CD4-positive, CD25-positive, alpha-beta regulatory T cell (primary cell): Measurements from ENCODE around the gene SORT1. TPM values are rescaled to one million over a fixed set of nuclear protein-coding genes. Genes with fewer than 3 reads are reported as not detected.

Source experiments
- ATAC-seq, 2 donors: fragments of 150-1000 bp; cut with Tn5 transposase; one replicate each; pipeline ENCODE4 v1.10.0; 2021; ENCODE audit warnings: low read depth in 2 of 2, moderate number of reproducible peaks in 2 of 2, moderate library complexity in 1 of 2
- DNase-seq, 3 donors: peaks; one replicate each; pipeline versions ENCODE4 v3.0.0 to v3.0.0-alpha.2; 2012 to 2022; ENCODE audit warnings: mixed read lengths in 1 of 3
- H3K27ac ChIP-seq: one replicate; pipeline ENCODE4 v1.7.0; 2013; ENCODE audit warnings: mild to moderate bottlenecking, low read length; ENCODE audit not compliant: insufficient read depth, poor library complexity, severe bottlenecking
- H3K27me3 ChIP-seq: one replicate; pipeline ENCODE4 v1.7.0; 2013; ENCODE audit warnings: low read length; ENCODE audit not compliant: control insufficient read depth, insufficient read depth
- H3K36me3 ChIP-seq: one replicate; pipeline ENCODE4 v1.7.0; 2013; ENCODE audit warnings: mild to moderate bottlenecking, low read length, moderate library complexity; ENCODE audit not compliant: control insufficient read depth, insufficient read depth
- H3K4me1 ChIP-seq: 2 replicates; pipeline ENCODE4 v1.7.0; 2013; ENCODE audit warnings: mild to moderate bottlenecking, low read length; ENCODE audit not compliant: insufficient read depth, control insufficient read depth, poor library complexity, severe bottlenecking
- H3K4me3 ChIP-seq: one replicate; pipeline ENCODE4 v1.7.0; 2013; ENCODE audit warnings: low read depth, mild to moderate bottlenecking, low read length, moderate library complexity
- H3K9me3 ChIP-seq, 2 experiments: 1 replicate in 1 of 2; 2 replicates in 1 of 2; pipeline ENCODE4 v1.7.0; 2013; ENCODE audit warnings: low read length in 2 of 2, mild to moderate bottlenecking in 1 of 2, moderate library complexity in 1 of 2; ENCODE audit not compliant: control insufficient read depth in 2 of 2
- H3K27ac Mint-ChIP-seq, 3 donors: one replicate each; pipeline ENCODE4 v1.8.0; 2020 to 2022; ENCODE audit warnings: mild to moderate bottlenecking in 3 of 3, mixed read lengths in 3 of 3, moderate library complexity in 2 of 3
- H3K27me3 Mint-ChIP-seq: one replicate; pipeline ENCODE4 v1.8.0; 2022; ENCODE audit warnings: mild to moderate bottlenecking, mixed read lengths
- H3K36me3 Mint-ChIP-seq: one replicate; pipeline ENCODE4 v1.8.0; 2020; ENCODE audit warnings: mixed read lengths
- H3K4me1 Mint-ChIP-seq, 4 donors: one replicate each; pipeline ENCODE4 v1.8.0; 2020 to 2022; ENCODE audit warnings: mixed read lengths in 4 of 4, mild to moderate bottlenecking in 1 of 4
- H3K4me3 Mint-ChIP-seq, 4 donors: one replicate each; pipeline ENCODE4 v1.8.0; 2020 to 2022; ENCODE audit warnings: mild to moderate bottlenecking in 4 of 4, mixed read lengths in 4 of 4, moderate library complexity in 3 of 4
- H3K9me3 Mint-ChIP-seq, 7 donors: one replicate each; pipeline ENCODE4 v1.8.0; 2020 to 2022; ENCODE audit warnings: mixed read lengths in 7 of 7, mild to moderate bottlenecking in 3 of 7, moderate library complexity in 2 of 7
- polyA plus RNA-seq, 4 donors: library from polyadenylated mRNA; unstranded; fragments of 300-500 nt; fragmentation: Illumina TruSeq; gene quantifications; one replicate each; pipeline ENCODE4 v1.2.3, GENCODE V29; 2021
- total RNA-seq: library from RNA; stranded (reverse); gene quantifications from one replicate; pipeline ENCODE4 v1.2.3, GENCODE V29; 2022

The SORT1 gene
- total and polyA plus RNA-seq, 5 donors from 2014 or later = 0.86 TPM; not detected in 4

GRCh38 chr1:109433322-109433721 lies 35.6 kb upstream of the SORT1 start:
- no peak overlapping the region for H3K4me3 ChIP-seq
- H3K9me3 ChIP-seq = no peaks in the 10 kb centered on the region
- peaks cover 0 to 4% (median 0%) of the 10 kb centered on the region in 7 donors for H3K9me3 Mint-ChIP-seq
- ATAC-seq (no peak), DNase-seq (no peak)
- H3K27me3 Mint-ChIP-seq = peaks cover 7% of the 10 kb centered on the region
- no peak overlapping the region for H3K27ac Mint-ChIP-seq
- no peaks in the 10 kb centered on the region for H3K36me3 ChIP-seq
- no peaks in the 10 kb centered on the region for H3K27me3 ChIP-seq
- H3K4me1 ChIP-seq = no peaks in the 10 kb centered on the region
- no peaks in the 10 kb centered on the region for H3K4me1 Mint-ChIP-seq
- H3K27ac ChIP-seq = no peak overlapping the region
- no peak overlapping the region for H3K4me3 Mint-ChIP-seq
- no peaks in the 10 kb centered on the region for H3K36me3 Mint-ChIP-seq

GRCh38 chr1:109432336-109432735 lies 34.6 kb upstream of the SORT1 start:
- H3K36me3 ChIP-seq = no peaks in the 10 kb centered on the region
- H3K27me3 ChIP-seq = no peaks in the 10 kb centered on the region
- Mint-ChIP-seq H3K4me3 (no peak overlapping the region), H3K36me3 (no peaks in the 10 kb centered on the region), H3K27me3 (peaks cover 5% of the 10 kb centered on the region), H3K9me3 (peaks cover 0 to 4% (median 0%) of the 10 kb centered on the region in 7 donors), H3K4me1 (peaks cover 2 to 5% (median 4%) of the 10 kb centered on the region in 4 donors), H3K27ac (no peak overlapping the region)
- no peak for DNase-seq
- no peak overlapping the region for H3K4me3 ChIP-seq
- H3K27ac ChIP-seq = no peak overlapping the region
- ATAC-seq = no peak
- H3K9me3 ChIP-seq = no peaks in the 10 kb centered on the region
- H3K4me1 ChIP-seq = peaks cover under 1% of the 10 kb centered on the region

- Histone ChIP-seq H3K36me3 (no peaks in the 10 kb centered on the region), H3K4me1 (peaks cover 45% of the 10 kb centered on the region), H3K4me3 (peak overlapping the region; percentile 98), H3K27me3 (no peaks in the 10 kb centered on the region), H3K27ac (peak overlapping the region; percentile 95), H3K9me3 (no peaks in the 10 kb centered on the region)
- H3K9me3 Mint-ChIP-seq = no peaks in the 10 kb centered on the region
- H3K36me3 Mint-ChIP-seq = peaks cover 3% of the 10 kb centered on the region
- DNase-seq (no peak), ATAC-seq (no peak)
- peak overlapping the region; percentile 98 to 99 (median 99) for H3K4me3 Mint-ChIP-seq
- H3K27me3 Mint-ChIP-seq = no peaks in the 10 kb centered on the region
- peak overlapping the region; percentile 4 to 99 (median 42) for H3K27ac Mint-ChIP-seq
- peaks cover 12 to 39% (median 33%) of the 10 kb centered on the region in 4 donors for H3K4me1 Mint-ChIP-seq
These were observed 29.4 kb upstream of the SORT1 start for GRCh38 chr1:109427171-109427467.

- Mint-ChIP-seq H3K9me3 (no peaks in the 10 kb centered on the region), H3K4me1 (peaks cover 12 to 45% (median 36%) of the 10 kb centered on the region in 4 donors), H3K36me3 (peaks cover 3% of the 10 kb centered on the region), H3K27ac (peak within 1 kb of the TSS; percentile 97 to 99 (median 99)), H3K27me3 (no peaks in the 10 kb centered on the region), H3K4me3 (peak within 1 kb of the TSS; percentile 98 to 99 (median 99))
- no peaks in the 10 kb centered on the region for H3K9me3 ChIP-seq
- ATAC-seq = peak; percentile 95 to 96
- no peaks in the 10 kb centered on the region for H3K36me3 ChIP-seq
- H3K4me3 ChIP-seq = peak within 1 kb of the TSS; percentile 98
- peaks cover 50% of the 10 kb centered on the region for H3K4me1 ChIP-seq
- peak; percentile 94 to 100 (median 96) for DNase-seq
- H3K27ac ChIP-seq = peak within 1 kb of the TSS; percentile 95
- H3K27me3 ChIP-seq = no peaks in the 10 kb centered on the region
These were observed 28.8 kb upstream of the SORT1 start, which contains the start of gene PSMA5 for GRCh38 chr1:109426281-109427170. TSS of gene PSMA5 (minus strand) at chr1:109426448. CDS start at chr1:109426330, 118 bp downstream.

- H3K36me3 ChIP-seq = peaks cover 8% of the 10 kb centered on the region
- Mint-ChIP-seq H3K27me3 (no peaks in the 10 kb centered on the region), H3K4me3 (peak overlapping the region; percentile 98 to 99 (median 99)), H3K36me3 (peaks cover 6% of the 10 kb centered on the region), H3K4me1 (peaks cover 12 to 50% (median 40%) of the 10 kb centered on the region in 4 donors), H3K9me3 (no peaks in the 10 kb centered on the region), H3K27ac (peak overlapping the region; percentile 97 to 99 (median 99))
- DNase-seq = peak in 2 of 3 donors; percentile 78 to 87
- peak; percentile 36 to 43 for ATAC-seq
- no peaks in the 10 kb centered on the region for H3K9me3 ChIP-seq
- H3K27me3 ChIP-seq = no peaks in the 10 kb centered on the region
- H3K4me3 ChIP-seq = peak overlapping the region; percentile 98
- peak overlapping the region; percentile 95 for H3K27ac ChIP-seq
- peaks cover 50% of the 10 kb centered on the region for H3K4me1 ChIP-seq
These were observed 27.9 kb upstream of the SORT1 start for GRCh38 chr1:109425391-109426280.

- Histone ChIP-seq H3K9me3 (no peaks in the 10 kb centered on the region), H3K27ac (peak overlapping the region; percentile 95), H3K27me3 (no peaks in the 10 kb centered on the region), H3K36me3 (peaks cover 27% of the 10 kb centered on the region), H3K4me1 (peaks cover 50% of the 10 kb centered on the region), H3K4me3 (peak overlapping the region; percentile 16)
- ATAC-seq = no peak
- peak overlapping the region; percentile 12 to 73 (median 44) for H3K4me3 Mint-ChIP-seq
- H3K9me3 Mint-ChIP-seq = no peaks in the 10 kb centered on the region
- peaks cover 12 to 62% (median 46%) of the 10 kb centered on the region in 4 donors for H3K4me1 Mint-ChIP-seq
- peak overlapping the region; percentile 88 to 99 (median 99) for H3K27ac Mint-ChIP-seq
- DNase-seq = no peak
- H3K36me3 Mint-ChIP-seq = peaks cover 20% of the 10 kb centered on the region
- H3K27me3 Mint-ChIP-seq = no peaks in the 10 kb centered on the region
These were observed 25.8 kb upstream of the SORT1 start for GRCh38 chr1:109423498-109423897.

GRCh38 chr1:109412551-109412950 lies 14.8 kb upstream of the SORT1 start:
- H3K4me3 Mint-ChIP-seq = no peak overlapping the region
- H3K27me3 Mint-ChIP-seq = no peaks in the 10 kb centered on the region
- DNase-seq = no peak
- H3K27me3 ChIP-seq = no peaks in the 10 kb centered on the region
- no peak overlapping the region for H3K4me3 ChIP-seq
- no peaks in the 10 kb centered on the region for H3K4me1 ChIP-seq
- H3K9me3 Mint-ChIP-seq = no peaks in the 10 kb centered on the region
- H3K36me3 Mint-ChIP-seq = peaks cover 65% of the 10 kb centered on the region
- H3K27ac Mint-ChIP-seq = no peak overlapping the region
- H3K36me3 ChIP-seq = peaks cover 96% of the 10 kb centered on the region
- H3K27ac ChIP-seq = no peak overlapping the region
- peaks cover 16 to 53% (median 38%) of the 10 kb centered on the region in 4 donors for H3K4me1 Mint-ChIP-seq
- H3K9me3 ChIP-seq = no peaks in the 10 kb centered on the region
- no peak for ATAC-seq
